ENCODE data around the gene FCRL5.

DNA sequence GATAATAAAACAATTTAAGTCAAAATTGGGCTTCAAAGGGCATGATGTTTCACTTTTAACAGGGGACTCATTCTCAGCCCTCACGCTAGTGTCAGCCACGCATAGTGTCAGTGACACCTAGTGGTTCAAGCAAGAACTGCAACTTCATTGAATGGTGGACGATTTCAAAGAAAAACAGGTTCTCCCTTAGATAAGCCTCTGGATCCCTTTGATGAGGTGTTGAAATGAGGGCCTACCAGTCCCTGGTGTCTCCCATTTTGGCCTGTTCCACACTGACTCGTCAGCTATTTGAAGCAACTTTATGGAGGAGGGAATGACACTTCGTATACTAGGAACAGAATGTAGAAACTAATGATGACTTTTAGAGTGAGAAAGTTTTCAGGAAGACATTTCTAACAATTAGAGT lies 56.2 kb downstream of the FCRL5 start:
- no peak for TF ChIP-seq NFRKB (IDR thresholded peaks at IDR 0.05)
- no peak for TF ChIP-seq SP1 (IDR thresholded peaks at IDR 0.05)
- no peak for TF ChIP-seq FOXK2 (IDR thresholded peaks at IDR 0.05)
- TF ChIP-seq HDGF (IDR thresholded peaks at IDR 0.05; ENCODE audit: borderline replicate concordance) = no peak
- TF ChIP-seq FOXM1 (IDR thresholded peaks at IDR 0.05; ENCODE audit: borderline replicate concordance) = no peak
- TF ChIP-seq SUZ12 (IDR thresholded peaks at IDR 0.05) = no peak
- TF ChIP-seq LEF1 (IDR thresholded peaks at IDR 0.05; ENCODE audit: borderline replicate concordance) = no peak
- no peak for TF ChIP-seq ZNF384 (IDR thresholded peaks at IDR 0.05)
- TF ChIP-seq CTBP1 (IDR thresholded peaks at IDR 0.05; ENCODE audit: borderline replicate concordance) = no peak
- TF ChIP-seq, protein P1, sequence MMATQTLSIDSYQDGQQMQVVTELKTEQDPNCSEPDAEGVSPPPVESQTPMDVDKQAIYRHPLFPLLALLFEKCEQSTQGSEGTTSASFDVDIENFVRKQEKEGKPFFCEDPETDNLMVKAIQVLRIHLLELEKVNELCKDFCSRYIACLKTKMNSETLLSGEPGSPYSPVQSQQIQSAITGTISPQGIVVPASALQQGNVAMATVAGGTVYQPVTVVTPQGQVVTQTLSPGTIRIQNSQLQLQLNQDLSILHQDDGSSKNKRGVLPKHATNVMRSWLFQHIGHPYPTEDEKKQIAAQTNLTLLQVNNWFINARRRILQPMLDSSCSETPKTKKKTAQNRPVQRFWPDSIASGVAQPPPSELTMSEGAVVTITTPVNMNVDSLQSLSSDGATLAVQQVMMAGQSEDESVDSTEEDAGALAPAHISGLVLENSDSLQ (IDR thresholded peaks at IDR 0.05) = no peak
- TF ChIP-seq BHLHE40 (IDR thresholded peaks at IDR 0.05; ENCODE audit: borderline replicate concordance) = no peak
- TF ChIP-seq FOXA1 (IDR thresholded peaks at IDR 0.05) = no peak
- no peak for TF ChIP-seq ARNT (IDR thresholded peaks at IDR 0.05)

Measured in HEK293T (cell line).